HepG2 (cell line): ENCODE results near the gene FBXO44.

Experiments used
- CEBPB ChIP-seq: IDR thresholded peaks from 2 replicates; pipeline ENCODE4 v1.6.1; 2011; ENCODE audit warnings: low read depth, low read length, improper control_type of control experiment, borderline replicate concordance
- GABPA ChIP-seq, 2 experiments: IDR thresholded peaks; 2 replicates each; pipeline ENCODE4 v1.6.1; 2011 to 2016; ENCODE audit warnings: low read depth in 2 of 2, low read length in 1 of 2, missing biosample characterization in 1 of 2, missing genetic modification characterization in 1 of 2
- JDP2 ChIP-seq: sonication (generic); formaldehyde crosslinking; IDR thresholded peaks from 2 replicates; pipeline ENCODE4 v1.8.1; 2022; ENCODE audit warnings: missing genetic modification reagents, borderline replicate concordance
- NAIF1 ChIP-seq: sonication (generic); formaldehyde crosslinking; IDR thresholded peaks from 2 replicates; pipeline ENCODE4 v1.5.0; 2020; ENCODE audit warnings: mild to moderate bottlenecking, missing genetic modification reagents, borderline replicate concordance
- POLR2A ChIP-seq, 2 experiments: IDR thresholded peaks; 2 replicates each; pipeline ENCODE4 v1.6.1; 2011; ENCODE audit warnings: low read depth in 2 of 2, low read length in 2 of 2, mild to moderate bottlenecking in 1 of 2, moderate library complexity in 1 of 2; ENCODE audit not compliant: insufficient read depth in 1 of 2
- TAF1 ChIP-seq: sonication (generic); formaldehyde crosslinking; IDR thresholded peaks from 2 replicates; pipeline ENCODE4 v1.4.0; 2020; ENCODE audit warnings: missing genetic modification reagents
- ZBTB42 ChIP-seq: sonication (generic); formaldehyde crosslinking; IDR thresholded peaks from 2 replicates; pipeline ENCODE4 v1.5.0; 2020; ENCODE audit warnings: mild to moderate bottlenecking, missing genetic modification reagents
- ZNF446 ChIP-seq: sonication (generic); formaldehyde crosslinking; IDR thresholded peaks from 2 replicates; pipeline ENCODE4 v1.5.0; 2020; ENCODE audit warnings: mild to moderate bottlenecking, missing genetic modification reagents
- TF ChIP-seq, protein P1 (sequence below): IDR thresholded peaks from 2 replicates; pipeline ENCODE4 v1.6.1; 2012; ENCODE audit warnings: low read length, improper control_type of control experiment
- TF ChIP-seq, protein P2 (sequence below): sonication (generic); formaldehyde crosslinking; IDR thresholded peaks from 2 replicates; pipeline ENCODE4 v1.9.0; 2021; ENCODE audit warnings: missing genetic modification reagents, borderline replicate concordance
- TF ChIP-seq, protein P3 (sequence below): sonication (generic); formaldehyde crosslinking; IDR thresholded peaks from 2 replicates; pipeline ENCODE4 v1.4.0; 2020; ENCODE audit warnings: missing genetic modification reagents

DNA sequence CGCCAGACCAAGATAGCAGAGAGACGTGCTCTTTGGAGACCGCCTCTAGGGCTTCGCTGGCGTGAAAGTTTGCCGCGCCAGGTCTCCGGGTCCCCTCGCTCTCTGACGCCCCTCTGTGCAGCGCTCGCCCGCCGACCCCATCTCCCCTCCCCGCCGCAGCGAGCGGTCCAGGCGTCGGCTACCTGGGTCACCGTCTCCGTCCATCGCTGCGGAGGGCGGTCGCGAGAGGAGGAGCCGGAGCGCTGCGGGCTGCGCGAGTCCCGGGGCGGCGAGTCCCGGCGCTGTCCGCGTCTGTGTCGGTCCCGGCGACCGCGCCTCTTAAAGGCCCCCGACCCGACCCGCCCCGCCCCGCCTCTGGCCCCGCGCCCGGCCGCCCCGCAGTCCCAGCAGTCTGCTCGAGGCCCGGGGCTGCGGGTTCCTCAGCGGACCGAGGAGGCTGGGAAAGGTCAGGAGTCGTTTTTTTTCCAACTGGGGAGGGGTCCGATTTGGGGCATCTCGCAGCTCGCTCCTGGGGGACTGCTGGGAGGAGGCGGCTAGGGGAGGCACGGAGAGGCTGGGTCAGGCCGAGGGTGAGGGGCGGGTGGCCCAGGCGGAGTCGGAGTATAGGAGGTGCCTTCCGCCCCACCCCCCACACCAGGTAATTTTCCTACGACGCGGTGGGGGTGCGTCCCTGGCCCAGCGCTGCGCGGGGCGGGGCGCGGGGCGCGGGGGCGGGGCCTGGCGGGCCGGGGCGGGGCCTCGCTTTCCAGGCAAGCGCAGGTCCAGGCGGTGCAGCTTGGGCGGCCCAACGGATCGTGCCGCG, at the start of gene FBXO44, which contains the start of gene FBXO2:
- TF ChIP-seq NAIF1 (no peak), CEBPB (no peak), JDP2 (CRISPR knock-in tag) (no peak), ZBTB42 (CRISPR knock-in tag) (0 out of 2 replicates have a peak, but pooled peaks have one; percentile 50), GABPA (IDR thresholded peaks at IDR 0.05; ENCODE audit: low read depth, low read length) (no peak), GABPA (CRISPR knock-in tag; IDR thresholded peaks at IDR 0.05; ENCODE audit: low read depth) (no peak), TAF1 (CRISPR knock-in tag) (peak; percentile 54; the same call in 1 of the 2 replicates), POLR2A (IDR thresholded peaks at IDR 0.05; ENCODE audit: insufficient read depth in 1 of 2, low read depth in 2 of 2, low read length in 2 of 2) (peak; percentile 51 to 86; a peak in 3 of 4 replicates), ZNF446 (CRISPR knock-in tag) (no peak)
- TF ChIP-seq, protein P1, sequence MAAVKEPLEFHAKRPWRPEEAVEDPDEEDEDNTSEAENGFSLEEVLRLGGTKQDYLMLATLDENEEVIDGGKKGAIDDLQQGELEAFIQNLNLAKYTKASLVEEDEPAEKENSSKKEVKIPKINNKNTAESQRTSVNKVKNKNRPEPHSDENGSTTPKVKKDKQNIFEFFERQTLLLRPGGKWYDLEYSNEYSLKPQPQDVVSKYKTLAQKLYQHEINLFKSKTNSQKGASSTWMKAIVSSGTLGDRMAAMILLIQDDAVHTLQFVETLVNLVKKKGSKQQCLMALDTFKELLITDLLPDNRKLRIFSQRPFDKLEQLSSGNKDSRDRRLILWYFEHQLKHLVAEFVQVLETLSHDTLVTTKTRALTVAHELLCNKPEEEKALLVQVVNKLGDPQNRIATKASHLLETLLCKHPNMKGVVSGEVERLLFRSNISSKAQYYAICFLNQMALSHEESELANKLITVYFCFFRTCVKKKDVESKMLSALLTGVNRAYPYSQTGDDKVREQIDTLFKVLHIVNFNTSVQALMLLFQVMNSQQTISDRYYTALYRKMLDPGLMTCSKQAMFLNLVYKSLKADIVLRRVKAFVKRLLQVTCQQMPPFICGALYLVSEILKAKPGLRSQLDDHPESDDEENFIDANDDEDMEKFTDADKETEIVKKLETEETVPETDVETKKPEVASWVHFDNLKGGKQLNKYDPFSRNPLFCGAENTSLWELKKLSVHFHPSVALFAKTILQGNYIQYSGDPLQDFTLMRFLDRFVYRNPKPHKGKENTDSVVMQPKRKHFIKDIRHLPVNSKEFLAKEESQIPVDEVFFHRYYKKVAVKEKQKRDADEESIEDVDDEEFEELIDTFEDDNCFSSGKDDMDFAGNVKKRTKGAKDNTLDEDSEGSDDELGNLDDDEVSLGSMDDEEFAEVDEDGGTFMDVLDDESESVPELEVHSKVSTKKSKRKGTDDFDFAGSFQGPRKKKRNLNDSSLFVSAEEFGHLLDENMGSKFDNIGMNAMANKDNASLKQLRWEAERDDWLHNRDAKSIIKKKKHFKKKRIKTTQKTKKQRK: no peak
- TF ChIP-seq, protein P2, sequence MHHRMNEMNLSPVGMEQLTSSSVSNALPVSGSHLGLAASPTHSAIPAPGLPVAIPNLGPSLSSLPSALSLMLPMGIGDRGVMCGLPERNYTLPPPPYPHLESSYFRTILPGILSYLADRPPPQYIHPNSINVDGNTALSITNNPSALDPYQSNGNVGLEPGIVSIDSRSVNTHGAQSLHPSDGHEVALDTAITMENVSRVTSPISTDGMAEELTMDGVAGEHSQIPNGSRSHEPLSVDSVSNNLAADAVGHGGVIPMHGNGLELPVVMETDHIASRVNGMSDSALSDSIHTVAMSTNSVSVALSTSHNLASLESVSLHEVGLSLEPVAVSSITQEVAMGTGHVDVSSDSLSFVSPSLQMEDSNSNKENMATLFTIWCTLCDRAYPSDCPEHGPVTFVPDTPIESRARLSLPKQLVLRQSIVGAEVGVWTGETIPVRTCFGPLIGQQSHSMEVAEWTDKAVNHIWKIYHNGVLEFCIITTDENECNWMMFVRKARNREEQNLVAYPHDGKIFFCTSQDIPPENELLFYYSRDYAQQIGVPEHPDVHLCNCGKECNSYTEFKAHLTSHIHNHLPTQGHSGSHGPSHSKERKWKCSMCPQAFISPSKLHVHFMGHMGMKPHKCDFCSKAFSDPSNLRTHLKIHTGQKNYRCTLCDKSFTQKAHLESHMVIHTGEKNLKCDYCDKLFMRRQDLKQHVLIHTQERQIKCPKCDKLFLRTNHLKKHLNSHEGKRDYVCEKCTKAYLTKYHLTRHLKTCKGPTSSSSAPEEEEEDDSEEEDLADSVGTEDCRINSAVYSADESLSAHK: no peak
- TF ChIP-seq, protein P3, sequence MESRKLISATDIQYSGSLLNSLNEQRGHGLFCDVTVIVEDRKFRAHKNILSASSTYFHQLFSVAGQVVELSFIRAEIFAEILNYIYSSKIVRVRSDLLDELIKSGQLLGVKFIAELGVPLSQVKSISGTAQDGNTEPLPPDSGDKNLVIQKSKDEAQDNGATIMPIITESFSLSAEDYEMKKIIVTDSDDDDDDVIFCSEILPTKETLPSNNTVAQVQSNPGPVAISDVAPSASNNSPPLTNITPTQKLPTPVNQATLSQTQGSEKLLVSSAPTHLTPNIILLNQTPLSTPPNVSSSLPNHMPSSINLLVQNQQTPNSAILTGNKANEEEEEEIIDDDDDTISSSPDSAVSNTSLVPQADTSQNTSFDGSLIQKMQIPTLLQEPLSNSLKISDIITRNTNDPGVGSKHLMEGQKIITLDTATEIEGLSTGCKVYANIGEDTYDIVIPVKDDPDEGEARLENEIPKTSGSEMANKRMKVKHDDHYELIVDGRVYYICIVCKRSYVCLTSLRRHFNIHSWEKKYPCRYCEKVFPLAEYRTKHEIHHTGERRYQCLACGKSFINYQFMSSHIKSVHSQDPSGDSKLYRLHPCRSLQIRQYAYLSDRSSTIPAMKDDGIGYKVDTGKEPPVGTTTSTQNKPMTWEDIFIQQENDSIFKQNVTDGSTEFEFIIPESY (CRISPR knock-in tag): no peak
